Activated CD8-positive, alpha-beta memory T cell treated with anti-CD3 and anti-CD28 coated beads for 48 hours (primary cell): ENCODE results near the gene RBM19.

ENCODE experiments used
- DNase-seq, 3 experiments: peaks; one replicate each; pipeline ENCODE4 v3.0.0-alpha.2; 2020; ENCODE audit warnings: low read depth in 2 of 3, low spot score in 2 of 3

RBM19 gene

GRCh38 chr12:113959096-113959495, 7.0 kb downstream of the RBM19 start:
- DNase-seq = no peak

GRCh38 chr12:113958108-113958507, 8.0 kb downstream of the RBM19 start:
- no peak for DNase-seq

DNA sequence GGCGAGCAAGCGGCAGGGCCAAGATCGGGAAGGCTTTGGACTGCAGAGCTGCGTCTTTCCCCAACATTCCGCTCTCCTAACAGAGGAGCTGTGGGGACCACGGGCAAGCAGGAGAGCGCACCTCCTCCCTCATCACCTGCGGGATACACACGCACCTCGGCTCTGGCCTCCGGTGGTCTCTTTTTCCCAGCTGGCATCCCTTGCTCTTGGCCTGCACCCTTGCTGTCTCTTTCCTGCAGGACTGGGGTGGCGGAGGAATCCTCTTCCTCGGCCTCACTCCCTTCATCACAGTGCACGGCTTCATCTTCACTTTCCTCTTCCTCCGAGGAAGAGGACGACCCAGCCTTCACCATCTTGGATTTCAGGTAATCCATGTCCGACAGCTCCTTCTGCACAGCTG, 8.5 kb downstream of the RBM19 start:
- no peak for DNase-seq

- no peak for DNase-seq
Observed at GRCh38 chr12:113955109-113955970, 10.8 kb downstream of the RBM19 start.

- DNase-seq = no peak
Observed at GRCh38 chr12:113954547-113954946, 11.6 kb downstream of the RBM19 start.

DNA sequence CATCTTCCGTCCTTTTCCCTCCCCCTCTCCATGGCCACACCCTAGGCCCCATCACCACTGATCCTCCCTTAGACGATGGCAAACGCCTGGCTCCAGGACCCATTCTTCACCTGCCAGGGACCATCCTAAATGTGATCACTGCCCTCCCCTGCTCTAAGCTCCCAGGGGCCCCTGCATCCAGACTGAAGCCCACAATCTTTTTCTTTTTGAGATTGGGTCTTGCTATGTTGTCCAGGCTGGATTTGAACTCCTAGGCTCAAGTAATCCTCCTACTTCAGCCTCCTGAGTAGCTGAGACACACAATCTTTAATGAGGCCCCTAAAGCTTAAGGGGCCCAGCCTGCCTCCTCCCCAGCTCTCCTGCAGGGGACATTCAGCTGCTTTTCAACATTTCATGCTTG, 15.3 kb downstream of the RBM19 start:
- no peak for DNase-seq

DNA sequence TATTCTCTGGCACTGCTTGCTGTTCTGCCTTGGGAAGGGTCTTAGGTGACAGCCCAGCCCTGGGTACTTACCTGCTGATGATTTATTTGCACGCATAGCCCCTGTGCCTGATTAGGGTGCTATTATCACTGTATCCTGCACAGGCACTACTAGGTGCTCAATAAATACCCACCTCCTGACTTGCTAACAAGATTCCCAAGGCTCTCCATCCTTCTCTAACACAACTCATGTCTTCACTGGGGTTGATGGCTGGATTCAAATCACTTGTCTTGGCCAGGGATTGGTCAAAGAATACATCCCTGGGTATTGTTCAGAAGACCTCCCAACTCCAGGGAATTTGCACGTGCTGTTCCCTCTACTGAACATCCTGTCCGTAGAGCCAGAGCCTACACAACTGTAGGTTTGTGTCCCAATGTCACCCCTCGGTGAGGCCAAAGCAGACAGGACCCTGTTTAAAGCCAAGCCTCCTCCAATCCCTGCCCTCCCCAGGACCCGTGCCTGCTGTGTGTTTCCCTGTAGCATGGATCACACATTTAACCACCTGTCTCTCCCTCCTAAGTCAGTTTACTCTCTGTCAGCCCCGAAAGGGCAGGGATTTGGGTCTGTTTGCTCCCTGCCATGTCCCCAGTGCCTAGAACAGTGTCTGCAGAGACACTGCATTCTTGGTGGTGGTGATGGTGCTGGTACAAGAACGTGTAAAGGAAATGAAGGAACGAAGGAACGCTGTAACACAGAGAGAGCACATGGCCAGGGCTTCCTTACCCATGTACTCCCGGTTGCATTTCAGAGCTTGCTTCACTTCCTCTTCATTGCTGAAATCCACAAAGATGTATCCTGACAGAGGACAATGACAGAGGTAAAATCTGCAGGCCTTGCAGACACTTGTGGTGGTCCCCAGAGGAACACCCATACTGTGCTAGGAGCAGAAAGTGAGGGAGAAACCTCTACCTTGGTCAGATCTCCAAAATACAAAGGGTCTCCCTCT, 16.5 kb downstream of the RBM19 start:
- DNase-seq = no peak

DNA sequence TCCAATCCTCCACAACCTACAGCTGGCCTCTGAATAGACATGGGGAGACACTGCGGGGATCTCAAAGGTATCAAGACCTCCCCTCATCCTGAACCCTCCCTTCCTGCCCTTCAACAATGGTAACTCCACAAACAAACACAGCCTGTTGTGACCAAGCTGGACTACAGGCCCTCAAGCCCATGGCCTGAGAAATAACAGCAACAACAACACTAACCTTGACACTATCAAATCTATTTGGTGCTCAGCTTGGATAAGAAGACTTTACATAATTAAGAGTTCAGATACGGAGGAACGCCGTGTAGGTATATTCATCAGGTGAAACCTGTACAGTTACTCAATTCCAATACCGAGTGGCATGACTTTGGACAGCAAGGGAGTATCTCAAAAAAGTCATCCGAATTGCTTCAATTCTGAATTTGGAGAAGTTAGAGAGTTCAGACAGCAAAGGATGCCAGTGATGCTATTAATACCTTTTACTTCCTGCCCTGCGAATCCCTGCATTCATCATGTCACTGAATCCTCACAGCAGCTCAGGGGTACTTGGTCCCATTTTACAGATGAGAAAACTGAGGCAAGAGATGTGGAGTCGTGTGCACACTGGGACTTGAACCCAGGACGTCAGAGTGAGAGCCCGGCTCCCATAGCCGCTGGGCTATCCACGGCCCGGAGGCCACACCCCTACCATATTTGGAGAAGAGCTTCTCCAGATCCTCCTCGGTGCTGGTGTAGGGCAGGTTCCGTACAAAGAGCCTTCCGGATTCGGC, 17.8 kb downstream of the RBM19 start:
- no peak for DNase-seq

GRCh38 chr12:113946175-113946574, 19.9 kb downstream of the RBM19 start:
- no peak for DNase-seq

- no peak for DNase-seq
Observed at GRCh38 chr12:113945174-113946173, 20.7 kb downstream of the RBM19 start.

DNA sequence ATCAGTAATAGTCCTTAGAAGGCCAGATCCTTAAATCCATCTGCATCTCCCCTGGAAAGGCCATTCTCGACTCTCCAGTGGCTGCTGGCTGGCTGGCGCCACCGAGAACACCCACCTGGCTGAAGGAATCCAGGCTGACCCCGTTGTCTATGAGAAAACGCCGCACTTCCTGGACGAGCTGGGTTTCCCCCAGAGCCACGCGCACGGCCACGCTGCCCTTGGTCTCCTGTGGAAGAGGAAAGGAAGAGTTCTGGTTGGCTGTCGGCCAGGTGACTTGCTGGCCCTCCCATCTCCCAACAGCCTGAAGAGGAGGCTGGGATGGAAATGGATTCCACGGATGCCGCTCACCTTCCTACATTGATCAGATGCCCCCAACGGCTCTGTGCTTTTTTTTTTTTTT, 23.9 kb downstream of the RBM19 start:
- no peak for DNase-seq

DNA sequence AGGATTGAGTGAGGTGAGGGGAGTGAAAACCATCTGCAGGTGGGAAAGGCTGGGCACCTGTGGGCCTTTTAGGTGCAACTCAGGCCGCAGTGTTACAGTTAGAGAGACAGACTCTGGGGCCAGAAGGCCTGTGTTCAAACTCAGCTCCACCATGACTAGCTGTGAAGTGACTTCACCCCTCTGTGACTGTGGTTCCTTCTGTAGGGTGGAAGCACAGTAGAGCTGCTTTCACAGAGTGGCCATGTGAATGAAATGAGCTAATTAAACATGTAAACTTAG, 25.0 kb downstream of the RBM19 start:
- DNase-seq = no peak

GRCh38 chr12:113940357-113941207, 25.5 kb downstream of the RBM19 start:
- no peak for DNase-seq

DNA sequence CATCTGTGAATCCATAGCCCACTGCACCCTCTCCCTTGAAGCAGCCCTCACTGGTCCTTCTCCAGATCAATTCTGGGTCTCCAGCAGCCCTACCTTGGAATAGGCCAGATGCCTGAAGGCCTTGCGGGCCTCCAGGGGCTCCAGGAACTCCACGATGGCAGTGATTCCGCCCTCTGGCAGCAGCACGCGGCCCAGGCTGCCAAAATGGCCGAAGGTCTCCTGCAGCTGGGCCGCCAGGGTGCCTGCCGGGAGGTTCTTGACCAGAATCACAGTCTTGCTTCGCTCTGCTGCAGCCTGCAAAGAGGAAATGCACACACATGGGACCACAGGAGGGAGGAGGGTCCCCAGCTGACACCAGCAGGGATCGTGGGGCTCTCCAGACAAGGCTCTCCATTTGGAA, 26.3 kb downstream of the RBM19 start:
- no peak for DNase-seq

- no peak for DNase-seq
Observed at GRCh38 chr12:113938471-113938870, 27.7 kb downstream of the RBM19 start.

- DNase-seq = no peak
Observed at GRCh38 chr12:113936460-113936859, 29.7 kb downstream of the RBM19 start.

DNA sequence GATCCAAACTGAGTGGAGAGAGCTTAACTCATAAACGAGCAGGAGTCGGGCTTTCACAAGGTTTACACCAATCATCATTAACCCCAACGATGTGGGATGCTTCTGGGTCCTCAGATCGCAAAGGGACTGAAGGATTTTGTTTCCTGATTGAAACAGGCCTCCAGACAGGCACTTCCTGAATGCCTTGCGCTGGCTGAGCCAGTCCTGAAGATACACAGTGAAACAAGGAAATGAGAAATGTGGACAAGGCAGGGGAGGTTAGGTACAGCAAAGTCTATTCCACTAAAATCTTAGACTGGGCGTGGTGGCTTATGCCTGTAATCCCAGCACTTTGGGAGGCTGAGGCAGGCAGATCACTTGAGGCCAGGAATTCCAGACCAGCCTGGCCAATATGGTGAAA, 30.7 kb downstream of the RBM19 start:
- DNase-seq = no peak

DNA sequence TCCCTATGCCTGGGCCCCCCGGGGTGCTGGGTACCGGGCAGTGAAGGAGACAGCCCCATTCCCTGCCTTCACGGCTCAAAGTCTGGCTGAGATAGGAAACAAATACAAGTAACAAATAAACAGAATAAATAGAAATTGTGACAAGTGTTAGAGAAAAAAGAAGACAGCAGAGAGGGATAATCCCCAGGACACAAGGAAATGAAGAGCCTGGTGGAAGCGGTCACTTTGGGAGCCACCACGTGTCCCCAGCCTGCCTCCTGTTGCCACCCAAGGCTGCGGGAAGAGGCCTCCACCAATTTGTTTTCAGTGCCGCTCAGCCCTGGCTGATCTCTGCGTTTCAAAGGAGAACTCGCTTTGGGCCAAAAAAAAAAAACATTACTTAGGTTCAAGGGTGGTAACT, 31.2 kb downstream of the RBM19 start:
- no peak for DNase-seq

DNA sequence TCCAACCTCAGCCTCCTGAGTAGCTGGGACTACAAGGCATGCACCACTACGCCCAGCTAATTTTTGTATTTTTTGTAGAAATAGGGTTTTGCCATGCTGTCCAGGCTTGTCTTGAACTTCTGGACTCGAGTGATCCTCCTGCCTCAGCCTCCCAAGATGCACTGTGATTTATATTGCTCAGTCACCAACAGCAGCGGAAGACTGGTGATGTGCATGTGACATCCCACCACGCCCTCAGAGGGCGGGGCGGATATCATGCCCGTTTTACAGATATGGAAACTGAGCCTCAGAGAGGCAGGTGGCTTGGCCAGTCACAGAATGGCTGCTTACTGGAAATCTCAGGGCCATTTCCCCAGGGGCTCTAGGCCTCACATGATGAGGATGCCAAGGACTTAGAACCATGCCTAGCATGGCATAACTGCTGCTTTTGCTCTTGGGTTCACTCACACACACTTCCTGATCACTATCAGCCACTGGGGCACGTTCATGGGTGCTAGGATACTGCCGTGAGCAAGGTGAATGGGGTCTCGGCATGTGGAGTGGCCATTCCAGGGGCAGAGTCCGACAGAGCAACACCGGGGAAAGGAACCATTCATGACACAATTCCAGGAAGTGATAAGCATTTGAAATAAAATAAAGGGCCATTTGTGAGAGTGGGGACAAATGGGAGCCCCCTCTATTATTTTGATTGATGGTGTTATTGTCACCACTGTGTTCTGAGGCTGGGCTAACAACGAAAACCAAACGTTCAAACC, 31.9 kb downstream of the RBM19 start:
- DNase-seq = no peak
